Measurements from ENCODE around the gene RFX4. TPM values are rescaled to one million over a fixed set of nuclear protein-coding genes. Genes with fewer than 3 reads are reported as not detected.

RFX4 gene
- 9.4 TPM for total RNA-seq

DNA sequence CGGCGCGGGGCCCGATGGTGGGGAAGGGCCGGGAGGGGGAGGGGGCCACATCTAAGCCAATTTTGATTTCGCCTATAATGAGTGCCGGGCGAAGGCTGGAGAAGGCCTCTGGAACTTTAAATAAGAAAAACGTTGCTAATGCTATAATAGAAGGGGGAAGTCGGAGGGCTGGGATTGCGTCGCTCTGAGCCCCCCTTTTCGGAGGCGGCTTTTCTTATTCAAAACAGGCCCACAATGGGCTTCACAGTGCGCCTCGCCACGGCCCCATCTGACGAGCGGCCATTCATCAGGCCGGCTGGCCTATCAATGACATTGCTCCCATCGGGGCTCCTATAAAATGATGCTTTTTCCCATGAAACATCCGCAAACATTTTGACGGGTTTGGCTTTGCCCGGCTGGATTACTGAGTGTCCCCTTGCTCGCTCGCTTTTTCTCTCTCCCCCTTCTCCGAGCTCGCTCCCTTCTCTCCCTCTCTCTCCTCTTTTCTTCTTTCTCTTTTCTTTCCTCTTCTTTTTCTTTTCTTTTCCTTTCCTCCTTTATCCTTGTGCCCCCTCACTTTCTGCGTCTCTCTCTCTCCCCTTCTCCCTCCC is at the start of gene RFX4:
TSS of gene RFX4 (plus strand) at position 364 of the 590 bp plus-strand sequence. CDS start 317 bp downstream, outside the sequence.

GRCh38 chr12:106774005-106774807 is 191.4 kb downstream of the RFX4 start, which contains the start of gene RIC8B:
RIC8B (plus strand) TSS chr12:106774682; CDS start chr12:106774746, 64 bp downstream.

Other genes starting within 250 kb of the RFX4 start
- gene POLR3B, start 225.3 kb upstream of the RFX4 start, total RNA-seq, result 16.6 TPM
- 37.9 TPM for gene RIC8B, start 191.7 kb downstream of the RFX4 start, total RNA-seq

Measured in parietal lobe (tissue), 1 donor.